Body of pancreas (tissue), 4 donors: Measurements from ENCODE around the gene RELB.

ENCODE experiments used
- CTCF ChIP-seq, 7 experiments: fragments of 450-650 bp in 4 of 7; fragments of 200-600 bp in 3 of 7; sonication (generic) in 3 of 7; IDR thresholded peaks; one replicate each; pipeline ENCODE4 v1.5.1; 2016 to 2019; ENCODE audit warnings: antibody characterized with exemption in 7 of 7
- POLR2A ChIP-seq, 3 donors: fragments of 450-650 bp; IDR thresholded peaks; one replicate each; pipeline ENCODE4 v1.6.1; 2016; ENCODE audit warnings: antibody characterized with exemption in 3 of 3, mild to moderate bottlenecking in 2 of 3

- TF ChIP-seq CTCF (IDR thresholded peaks at IDR 0.05) (peak; percentile 69 to 91 (median 87)), POLR2A (IDR thresholded peaks at IDR 0.05) (no peak)
Observed at GRCh38 chr19:45059258-45059965, 58.1 kb downstream of the RELB start.
